AG10803 (cell line): ENCODE results near the gene WFS1.

Experiments used
- DNase-seq: peaks from one replicate; pipeline ENCODE4 v3.0.0; 2010; ENCODE audit warnings: low read depth
- H3K4me3 ChIP-seq: 2 replicates; pipeline ENCODE4 v1.5.1; 2011; ENCODE audit warnings: mild to moderate bottlenecking, low read length, control low read depth
- TF ChIP-seq, protein P1 (sequence below): conservative IDR thresholded peaks from 2 replicates; pipeline ENCODE4 v1.5.1; 2011; ENCODE audit warnings: mild to moderate bottlenecking, low read length, control low read depth, inconsistent platforms

WFS1 gene

DNA sequence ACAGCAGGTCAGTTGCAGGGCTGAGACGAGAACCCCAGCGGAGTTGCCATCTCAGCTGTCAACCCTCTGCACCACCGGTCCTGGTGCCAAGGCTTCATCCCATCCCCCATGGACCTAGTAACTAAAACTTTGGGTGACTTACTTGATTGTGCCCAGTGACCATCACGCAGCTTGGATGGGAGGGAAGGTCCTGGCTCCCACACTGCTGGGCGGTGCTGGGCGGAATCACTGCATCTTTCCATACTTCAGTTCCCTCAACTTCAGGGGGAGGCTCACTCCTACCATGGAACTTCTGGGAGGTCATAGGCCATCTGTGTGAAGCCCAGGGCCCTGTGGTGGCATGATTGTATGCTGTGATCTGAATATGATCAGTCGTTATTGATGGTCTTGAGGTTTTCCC lies 43.1 kb upstream of the WFS1 start:
- TF ChIP-seq, protein P1, sequence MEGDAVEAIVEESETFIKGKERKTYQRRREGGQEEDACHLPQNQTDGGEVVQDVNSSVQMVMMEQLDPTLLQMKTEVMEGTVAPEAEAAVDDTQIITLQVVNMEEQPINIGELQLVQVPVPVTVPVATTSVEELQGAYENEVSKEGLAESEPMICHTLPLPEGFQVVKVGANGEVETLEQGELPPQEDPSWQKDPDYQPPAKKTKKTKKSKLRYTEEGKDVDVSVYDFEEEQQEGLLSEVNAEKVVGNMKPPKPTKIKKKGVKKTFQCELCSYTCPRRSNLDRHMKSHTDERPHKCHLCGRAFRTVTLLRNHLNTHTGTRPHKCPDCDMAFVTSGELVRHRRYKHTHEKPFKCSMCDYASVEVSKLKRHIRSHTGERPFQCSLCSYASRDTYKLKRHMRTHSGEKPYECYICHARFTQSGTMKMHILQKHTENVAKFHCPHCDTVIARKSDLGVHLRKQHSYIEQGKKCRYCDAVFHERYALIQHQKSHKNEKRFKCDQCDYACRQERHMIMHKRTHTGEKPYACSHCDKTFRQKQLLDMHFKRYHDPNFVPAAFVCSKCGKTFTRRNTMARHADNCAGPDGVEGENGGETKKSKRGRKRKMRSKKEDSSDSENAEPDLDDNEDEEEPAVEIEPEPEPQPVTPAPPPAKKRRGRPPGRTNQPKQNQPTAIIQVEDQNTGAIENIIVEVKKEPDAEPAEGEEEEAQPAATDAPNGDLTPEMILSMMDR = no peak
- no peak for DNase-seq
- no peak overlapping the region for H3K4me3 ChIP-seq

DNA sequence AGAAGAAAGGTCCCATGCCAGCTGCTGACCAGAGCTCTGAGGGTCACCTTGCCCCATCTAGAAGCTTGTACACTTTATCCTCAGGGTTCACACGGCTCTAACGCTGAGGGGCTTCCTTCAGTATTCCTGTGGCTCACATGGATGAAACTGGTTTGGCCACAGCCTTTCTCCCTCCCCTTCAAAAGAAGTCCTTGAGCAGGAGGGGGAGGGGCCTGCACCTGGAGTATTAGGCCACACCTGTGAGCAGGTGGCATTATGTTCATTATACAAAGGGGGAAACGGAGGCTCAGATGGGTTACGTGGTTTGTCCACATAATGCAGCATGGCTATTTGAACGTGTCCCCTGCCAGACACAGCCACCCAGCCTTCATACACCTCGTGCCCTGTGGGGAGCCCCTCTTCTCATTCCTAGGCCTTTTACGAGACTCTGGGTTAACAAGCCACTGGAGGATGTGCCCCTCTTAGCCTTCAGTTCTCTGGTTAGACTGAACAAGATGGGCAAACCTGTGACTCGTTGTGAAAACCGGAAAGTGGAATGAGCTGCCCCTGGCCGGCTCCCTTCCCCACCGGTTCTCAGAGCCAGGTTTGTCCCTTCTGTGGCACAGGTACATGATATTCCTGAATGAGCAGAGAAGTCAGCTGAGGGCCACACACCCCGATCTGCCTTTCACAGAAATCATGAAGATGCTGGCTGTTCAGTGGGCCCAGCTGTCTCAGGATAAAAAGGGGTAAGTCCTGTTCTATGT lies 42.1 kb upstream of the WFS1 start:
- H3K4me3 ChIP-seq = no peak overlapping the region
- TF ChIP-seq, protein P1 = no peak
- no peak for DNase-seq

DNA sequence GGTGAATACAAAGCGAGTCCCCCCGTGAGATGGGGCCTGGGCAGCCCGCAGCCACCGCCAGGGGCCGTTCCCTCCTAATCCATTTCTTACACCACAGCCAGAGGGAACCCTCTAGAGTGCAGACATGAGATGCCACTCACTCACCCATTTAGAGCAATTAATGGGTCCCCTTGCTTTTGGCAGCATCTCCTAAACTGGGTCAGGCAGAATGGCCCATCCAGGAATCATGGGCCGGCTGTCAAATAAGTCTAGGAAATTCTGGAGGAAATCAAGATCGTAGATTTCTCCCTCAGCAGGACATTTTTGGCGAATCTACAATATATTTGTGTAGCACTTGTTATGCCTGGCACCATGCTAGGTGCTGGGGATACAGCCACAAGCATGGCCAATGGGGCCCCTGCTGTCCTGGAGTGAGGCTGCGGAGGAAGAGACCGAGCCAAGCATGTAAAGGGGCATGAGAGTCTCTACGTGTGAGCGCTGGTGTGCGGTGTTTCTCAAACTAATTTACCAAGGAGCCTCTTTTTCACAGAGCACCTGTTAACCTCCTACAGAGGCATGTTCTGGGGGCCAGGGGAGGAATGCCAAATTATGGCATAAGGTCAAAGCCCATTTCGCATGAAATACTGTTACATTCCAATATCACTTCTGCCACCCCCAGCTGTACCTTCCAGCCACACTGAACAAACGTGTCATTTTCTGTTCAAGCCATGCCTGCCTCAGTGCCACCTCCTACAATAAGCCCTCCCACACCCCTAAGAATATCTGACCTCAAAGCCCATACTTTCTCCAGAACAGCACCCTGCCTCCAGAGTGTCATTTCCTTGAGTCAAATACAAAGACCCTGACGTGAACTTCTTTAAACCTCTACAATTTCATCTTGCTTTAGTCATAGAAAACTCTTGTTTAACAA lies 41.2 kb upstream of the WFS1 start:
- TF ChIP-seq, protein P1 = no peak
- no peak for DNase-seq
- no peak overlapping the region for H3K4me3 ChIP-seq

DNA sequence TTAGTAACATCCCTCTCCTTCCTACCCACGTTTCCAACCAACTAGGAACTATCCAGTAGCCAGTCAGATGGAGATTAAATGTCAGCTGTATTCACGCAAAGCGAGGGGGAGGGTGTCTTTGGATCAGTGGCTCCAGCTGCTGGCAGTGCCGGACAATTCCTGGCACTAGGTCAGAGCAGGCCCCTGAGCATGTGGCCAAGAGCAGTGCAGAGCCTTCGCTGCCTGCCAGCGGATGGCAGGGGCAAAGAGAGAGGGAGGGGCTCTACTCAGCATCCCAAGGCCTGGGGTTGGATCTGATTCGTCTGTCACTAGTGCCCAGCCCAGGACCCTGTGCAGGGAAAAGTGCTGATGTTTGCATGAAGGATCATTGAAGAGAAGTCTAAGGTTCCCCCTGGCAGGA lies 40.6 kb upstream of the WFS1 start:
- DNase-seq = no peak
- TF ChIP-seq, protein P1 = no peak
- no peak overlapping the region for H3K4me3 ChIP-seq

DNA sequence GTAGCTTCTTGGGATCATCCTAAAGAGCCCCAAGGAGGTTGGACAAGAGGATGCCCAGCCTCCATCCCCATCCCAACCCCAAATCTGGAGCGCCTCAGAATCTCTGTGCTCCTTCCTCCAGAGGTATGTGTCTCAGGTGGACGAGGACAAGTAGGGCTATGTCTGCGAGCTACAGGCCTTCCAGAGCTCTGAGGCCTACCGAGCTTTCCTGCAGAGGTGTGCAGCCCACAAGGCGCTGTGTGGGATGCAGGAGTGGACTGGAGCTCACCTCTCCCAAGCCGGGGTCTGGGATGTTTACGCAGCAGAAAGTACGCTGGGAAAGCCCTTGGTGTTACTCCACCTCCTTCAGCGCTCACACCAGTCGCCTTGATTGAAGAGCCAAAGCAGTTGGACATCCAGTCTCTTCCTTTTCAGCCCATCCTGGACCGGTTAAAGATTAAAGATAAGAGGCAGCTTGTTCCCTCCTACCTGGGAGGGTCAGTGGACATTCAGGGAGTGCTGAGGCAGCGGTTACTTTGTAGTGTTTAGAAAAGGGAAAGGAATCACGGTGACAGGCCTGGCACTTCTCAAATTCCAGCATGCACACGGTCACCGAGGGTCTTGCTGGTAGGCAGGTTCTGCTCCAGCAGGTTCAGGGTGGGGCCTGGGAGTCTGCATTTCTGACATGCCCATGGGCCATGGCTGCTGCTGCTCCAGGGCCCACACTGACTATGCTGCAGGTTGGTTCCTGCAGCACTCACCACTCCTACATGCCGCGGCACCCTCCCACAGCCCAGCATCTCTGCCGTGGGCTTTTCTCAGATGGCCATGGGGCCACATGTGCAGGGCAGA lies 39.8 kb upstream of the WFS1 start:
- no peak overlapping the region for H3K4me3 ChIP-seq
- no peak for DNase-seq
- TF ChIP-seq, protein P1 = no peak

DNA sequence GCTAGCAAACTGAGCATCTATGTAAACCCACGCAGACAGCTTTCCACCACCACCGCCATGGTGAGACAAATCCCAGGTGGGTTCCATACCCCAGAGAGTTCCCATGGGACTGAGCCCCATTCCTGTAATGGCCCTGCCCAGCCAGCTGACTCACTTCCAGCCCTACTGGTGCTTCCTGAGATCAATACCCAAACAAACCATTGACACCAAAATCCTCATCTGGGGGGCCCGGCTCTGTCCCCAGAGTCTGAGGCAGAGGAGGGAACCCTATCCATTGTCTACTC lies 39.2 kb upstream of the WFS1 start:
- TF ChIP-seq, protein P1 = no peak
- H3K4me3 ChIP-seq = no peak overlapping the region
- no peak for DNase-seq
